NCI-H2171 (cell line): ENCODE data around the gene CSH1.
"Not testable (repeated sequence)": the region's sequence is repeated elsewhere in the genome, so short reads cannot be mapped to it uniquely, and the experiment has no call there.

Source experiments
- DNase-seq: peaks from one replicate; lab custom pipeline; 2025; lab: John Stamatoyannopoulos, UW

Gene CSH1

GRCh38 chr17:63896524-63897354, at the start of gene CSH1:
Gene CSH1, minus strand, starts transcription at chr17:63896574. Its CDS starts 63 bp downstream, at chr17:63896511.
- DNase-seq: not testable (repeated sequence)

- no peak for DNase-seq
These were observed 49.5 kb upstream of the CSH1 start for GRCh38 chr17:63945784-63946439.

GRCh38 chr17:63944736-63945499, 48.5 kb upstream of the CSH1 start:
- DNase-seq: no peak

GRCh38 chr17:63943745-63944144, 47.4 kb upstream of the CSH1 start:
- DNase-seq: no peak

- DNase-seq: no peak
These were observed 46.1 kb upstream of the CSH1 start for GRCh38 chr17:63942309-63942985.

GRCh38 chr17:63941751-63942150, 45.4 kb upstream of the CSH1 start:
- no peak for DNase-seq

- no peak for DNase-seq
These were observed 44.8 kb upstream of the CSH1 start for GRCh38 chr17:63941162-63941561.

GRCh38 chr17:63940584-63940983, 44.2 kb upstream of the CSH1 start:
- no peak for DNase-seq

GRCh38 chr17:63939884-63940283, 43.5 kb upstream of the CSH1 start:
- no peak for DNase-seq

- DNase-seq: no peak
These were observed 43.0 kb upstream of the CSH1 start for GRCh38 chr17:63939401-63939800.

- DNase-seq: no peak
These were observed 41.5 kb upstream of the CSH1 start for GRCh38 chr17:63937920-63938319.

GRCh38 chr17:63937319-63937718, 40.9 kb upstream of the CSH1 start:
- no peak for DNase-seq

GRCh38 chr17:63934183-63935112, 38.1 kb upstream of the CSH1 start:
- DNase-seq: no peak

GRCh38 chr17:63933598-63933997, 37.2 kb upstream of the CSH1 start:
- DNase-seq: no peak

- no peak for DNase-seq
These were observed 36.3 kb upstream of the CSH1 start for GRCh38 chr17:63932721-63933120.

- no peak for DNase-seq
These were observed 35.7 kb upstream of the CSH1 start, which contains the start of gene CD79B for GRCh38 chr17:63931981-63932561. Gene CD79B, minus strand, starts transcription at chr17:63932331. Its CDS starts 70 bp downstream, at chr17:63932261.

- DNase-seq: no peak
These were observed 34.7 kb upstream of the CSH1 start for GRCh38 chr17:63930951-63931575.

GRCh38 chr17:63929860-63930766, 33.7 kb upstream of the CSH1 start:
- DNase-seq: no peak
